Tibial nerve (tissue), 4 donors: ENCODE results near the gene ITPKC.

ENCODE experiments used
- EP300 ChIP-seq, 2 donors: sonication (generic); formaldehyde crosslinking; IDR thresholded peaks; one replicate each; pipeline ENCODE4 v1.6.1; 2017; ENCODE audit warnings: antibody characterized with exemption in 2 of 2, mild to moderate bottlenecking in 1 of 2
- POLR2A ChIP-seq, 2 donors: fragments of 450-650 bp; IDR thresholded peaks; one replicate each; pipeline ENCODE4 v1.6.1; 2017; ENCODE audit warnings: antibody characterized with exemption in 2 of 2, mild to moderate bottlenecking in 2 of 2, moderate library complexity in 2 of 2
- TF ChIP-seq, protein P1 (sequence below), 5 experiments: fragments of 200-600 bp in 3 of 5; fragments of 450-650 bp in 2 of 5; sonication (generic) in 3 of 5; IDR thresholded peaks; one replicate each; pipeline ENCODE4 v1.5.1; 2016 to 2019; ENCODE audit warnings: antibody characterized with exemption in 5 of 5, mild to moderate bottlenecking in 3 of 5, moderate library complexity in 2 of 5

- TF ChIP-seq POLR2A (IDR thresholded peaks at IDR 0.05): no peak
- TF ChIP-seq, protein P1, sequence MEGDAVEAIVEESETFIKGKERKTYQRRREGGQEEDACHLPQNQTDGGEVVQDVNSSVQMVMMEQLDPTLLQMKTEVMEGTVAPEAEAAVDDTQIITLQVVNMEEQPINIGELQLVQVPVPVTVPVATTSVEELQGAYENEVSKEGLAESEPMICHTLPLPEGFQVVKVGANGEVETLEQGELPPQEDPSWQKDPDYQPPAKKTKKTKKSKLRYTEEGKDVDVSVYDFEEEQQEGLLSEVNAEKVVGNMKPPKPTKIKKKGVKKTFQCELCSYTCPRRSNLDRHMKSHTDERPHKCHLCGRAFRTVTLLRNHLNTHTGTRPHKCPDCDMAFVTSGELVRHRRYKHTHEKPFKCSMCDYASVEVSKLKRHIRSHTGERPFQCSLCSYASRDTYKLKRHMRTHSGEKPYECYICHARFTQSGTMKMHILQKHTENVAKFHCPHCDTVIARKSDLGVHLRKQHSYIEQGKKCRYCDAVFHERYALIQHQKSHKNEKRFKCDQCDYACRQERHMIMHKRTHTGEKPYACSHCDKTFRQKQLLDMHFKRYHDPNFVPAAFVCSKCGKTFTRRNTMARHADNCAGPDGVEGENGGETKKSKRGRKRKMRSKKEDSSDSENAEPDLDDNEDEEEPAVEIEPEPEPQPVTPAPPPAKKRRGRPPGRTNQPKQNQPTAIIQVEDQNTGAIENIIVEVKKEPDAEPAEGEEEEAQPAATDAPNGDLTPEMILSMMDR (IDR thresholded peaks at IDR 0.05): no peak
- peak in 1 of 2 donors; percentile 6 for TF ChIP-seq EP300 (IDR thresholded peaks at IDR 0.05)
Measured at GRCh38 chr19:40737102-40737644, 20.3 kb downstream of the ITPKC start.
